DOHH2 (cell line): Measurements from ENCODE around the gene RBM20.

ENCODE experiments used
- CTCF ChIP-seq: fragments of 200-600 bp; sonication (generic); IDR thresholded peaks from one replicate; pipeline ENCODE4 v1.5.1; 2014; ENCODE audit warnings: antibody characterized with exemption, mild to moderate bottlenecking, low read depth, low read length; ENCODE audit not compliant: poor library complexity, severe bottlenecking
- EZH2phosphoT487 ChIP-seq: fragments of 200-600 bp; sonication (generic); IDR thresholded peaks from 2 replicates; pipeline ENCODE4 v1.6.1; 2017; ENCODE audit warnings: borderline replicate concordance, mild to moderate bottlenecking, antibody characterized with exemption, low read length, moderate library complexity, mixed read lengths

GRCh38 chr10:110829721-110830410, 185.7 kb downstream of the RBM20 start:
- TF ChIP-seq CTCF (no peak), EZH2phosphoT487 (no peak)
